HG03097 (cell line): ENCODE data around the gene NCSTN.
"Not testable (repeated sequence)": the region's sequence is repeated elsewhere in the genome, so short reads cannot be mapped to it uniquely, and the experiment has no call there.

ENCODE experiments used
- ATAC-seq: cut with Tn5 transposase; IDR thresholded peaks from one replicate; pipeline ENCODE4 v1.9.1; 2021; ENCODE audit not compliant: unreplicated experiment, low FRiP score

The NCSTN gene

GRCh38 chr1:160369087-160369486 is 25.9 kb downstream of the NCSTN start:
- no peak for ATAC-seq

GRCh38 chr1:160370561-160371345 is 27.6 kb downstream of the NCSTN start:
- no peak for ATAC-seq

GRCh38 chr1:160371346-160371631 is 28.1 kb downstream of the NCSTN start:
- no peak for ATAC-seq

GRCh38 chr1:160371756-160372155 is 28.6 kb downstream of the NCSTN start:
- ATAC-seq = no peak

- ATAC-seq = no peak
These were observed 30.5 kb downstream of the NCSTN start for GRCh38 chr1:160373696-160374095.

- ATAC-seq = no peak
These were observed 31.3 kb downstream of the NCSTN start for GRCh38 chr1:160374306-160375110.

GRCh38 chr1:160375788-160376524 is 32.8 kb downstream of the NCSTN start:
- no peak for ATAC-seq

- ATAC-seq = no peak
These were observed 33.4 kb downstream of the NCSTN start for GRCh38 chr1:160376525-160377131.

- no peak for ATAC-seq
These were observed 34.5 kb downstream of the NCSTN start for GRCh38 chr1:160377585-160378206.

GRCh38 chr1:160384812-160385211 is 41.6 kb downstream of the NCSTN start:
- not testable (repeated sequence) for ATAC-seq

GRCh38 chr1:160388406-160388805 is 45.2 kb downstream of the NCSTN start:
- not testable (repeated sequence) for ATAC-seq

- no peak for ATAC-seq
These were observed 51.5 kb downstream of the NCSTN start for GRCh38 chr1:160394673-160395072.

- ATAC-seq = no peak
These were observed 54.5 kb downstream of the NCSTN start for GRCh38 chr1:160397651-160398050.

GRCh38 chr1:160398823-160399222 is 55.6 kb downstream of the NCSTN start:
- ATAC-seq = no peak

- ATAC-seq = no peak
These were observed 56.5 kb downstream of the NCSTN start for GRCh38 chr1:160399544-160400222.

- no peak for ATAC-seq
These were observed 57.1 kb downstream of the NCSTN start, which contains the start of gene VANGL2 for GRCh38 chr1:160400223-160400645. TSS of gene VANGL2 (plus strand) at chr1:160400564. CDS start at chr1:160415838, 15,274 bp downstream.

GRCh38 chr1:160400646-160401486 is 57.7 kb downstream of the NCSTN start:
- no peak for ATAC-seq

- ATAC-seq = no peak
These were observed 58.3 kb downstream of the NCSTN start for GRCh38 chr1:160401487-160401805.
